ENCODE results near the gene KRT10. TPM values are rescaled to one million over a fixed set of nuclear protein-coding genes. Genes with fewer than 3 reads are reported as not detected.

Gene KRT10
- polyA plus RNA-seq, 1 of the 3 experiments (the other 2 are of a cell fraction) = 31.6 TPM

DNA sequence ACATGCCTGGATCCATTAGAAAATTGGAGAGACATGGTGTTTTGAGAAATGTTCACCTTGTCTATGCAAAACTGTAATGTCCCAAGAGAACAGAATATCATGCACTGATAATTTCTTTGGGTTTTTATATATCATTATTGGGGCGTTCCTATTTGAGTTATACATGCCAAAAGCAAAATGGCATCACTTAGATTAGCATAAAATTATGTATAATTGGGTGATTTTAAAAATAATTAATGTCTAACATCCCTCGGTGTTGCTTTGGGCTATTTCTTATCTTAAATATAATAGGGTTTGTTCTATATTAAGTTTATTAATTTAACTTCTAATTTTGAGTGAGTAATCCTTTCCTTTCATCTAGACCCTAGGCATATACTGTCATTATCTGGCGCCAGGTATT lies 22.6 kb downstream of the KRT10 start, which contains the start of gene KRT28:
Gene KRT28 (minus strand): TSS at position 101 of the 400 bp plus-strand sequence. CDS start 66 bp downstream, at position 35.
- 12% methylated on average over 3 of the region's 3 CpGs for WGBS (ENCODE audit: low lambda C conversion rate)
- CTCF ChIA-PET = no interaction called here

DNA sequence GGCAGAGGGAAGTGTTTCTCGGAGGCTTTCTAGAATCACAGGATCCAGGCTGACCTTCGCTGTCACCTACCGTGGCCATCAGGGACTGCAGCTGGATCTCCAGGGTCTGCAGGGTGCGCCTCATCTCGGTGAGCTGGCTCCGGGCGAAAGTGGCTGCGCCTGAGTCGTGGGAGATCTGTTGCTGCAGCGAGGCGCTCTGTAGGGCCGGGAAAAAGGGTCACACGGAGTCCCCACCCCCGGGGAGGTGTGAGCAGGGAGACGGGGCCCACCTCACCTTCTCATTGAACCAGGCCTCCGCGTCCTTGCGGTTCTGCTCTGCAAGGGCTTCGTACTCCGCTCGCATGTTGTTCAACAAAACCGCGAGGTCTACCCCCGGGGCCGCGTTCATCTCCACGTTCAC lies 25.6 kb downstream of the KRT10 start:
- Histone ChIP-seq H3K4me1 (ENCODE audit: control insufficient read depth in 1 of 2, insufficient read depth in 2 of 2, low read depth in 1 of 2, low read length in 1 of 2) (no peaks in the 10 kb centered on the region), H4K20me1 (ENCODE audit: insufficient read depth) (no peaks in the 10 kb centered on the region), H3K4me2 (no peak overlapping the region), H3K9me3 (no peaks in the 10 kb centered on the region), H2AFZ (ENCODE audit: low read depth) (no peak overlapping the region), H3K9me2 (no peaks in the 10 kb centered on the region), H3F3A (replicated peaks; ENCODE audit: insufficient read depth) (no peaks in the 10 kb centered on the region), H3K27me3 (ENCODE audit: insufficient read depth) (peaks cover 68% of the 10 kb centered on the region), H3K9ac (no peak overlapping the region), H3K27ac (ENCODE audit: low read depth in 2 of 2, low read length in 1 of 2) (no peak overlapping the region), H3K36me3 (replicated peaks in 1 of 2; ENCODE audit: control insufficient read depth in 1 of 2, insufficient read depth in 2 of 2, low read length in 1 of 2) (no peaks in the 10 kb centered on the region), H3K79me2 (ENCODE audit: insufficient read depth) (no peaks in the 10 kb centered on the region), H3K4me3 (ENCODE audit: low read depth in 2 of 2, low read length in 1 of 2) (no peak overlapping the region)
- CTCF ChIA-PET = interaction anchor here (0.7 to 2.6 kb wide), 5 partner anchors 169 to 870 kb away, joined by 3 to 9 read pairs (median 3); no protein-coding TSS in a partner anchor
- 61% methylated on average over 8 of the region's 27 CpGs for WGBS (ENCODE audit: low lambda C conversion rate)
- POLR2A ChIA-PET = interaction anchor here (0.6 kb wide), 1 partner anchor 951 kb away, joined by 7 read pairs; no protein-coding TSS in a partner anchor
- DNase-seq = no peak
- TF ChIP-seq TAF1 (IDR thresholded peaks at IDR 0.05; ENCODE audit: borderline replicate concordance, low read depth, low read length) = no peak
- TF ChIP-seq, protein P1, sequence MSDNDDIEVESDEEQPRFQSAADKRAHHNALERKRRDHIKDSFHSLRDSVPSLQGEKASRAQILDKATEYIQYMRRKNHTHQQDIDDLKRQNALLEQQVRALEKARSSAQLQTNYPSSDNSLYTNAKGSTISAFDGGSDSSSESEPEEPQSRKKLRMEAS (IDR thresholded peaks at IDR 0.05; ENCODE audit: low read depth) = no peak
- TF ChIP-seq, protein P2, sequence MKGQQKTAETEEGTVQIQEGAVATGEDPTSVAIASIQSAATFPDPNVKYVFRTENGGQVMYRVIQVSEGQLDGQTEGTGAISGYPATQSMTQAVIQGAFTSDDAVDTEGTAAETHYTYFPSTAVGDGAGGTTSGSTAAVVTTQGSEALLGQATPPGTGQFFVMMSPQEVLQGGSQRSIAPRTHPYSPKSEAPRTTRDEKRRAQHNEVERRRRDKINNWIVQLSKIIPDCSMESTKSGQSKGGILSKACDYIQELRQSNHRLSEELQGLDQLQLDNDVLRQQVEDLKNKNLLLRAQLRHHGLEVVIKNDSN (IDR thresholded peaks at IDR 0.05; ENCODE audit: borderline replicate concordance, low read depth) = no peak
- TF ChIP-seq RCOR1 (IDR thresholded peaks at IDR 0.05; ENCODE audit: low read length) = no peak
- TF ChIP-seq EZH2phosphoT487 (IDR thresholded peaks at IDR 0.05; ENCODE audit: borderline replicate concordance, low read depth) = no peak
- TF ChIP-seq SIN3A (IDR thresholded peaks at IDR 0.05; ENCODE audit: borderline replicate concordance, low read depth, low read length) = no peak
- TF ChIP-seq, protein P3, sequence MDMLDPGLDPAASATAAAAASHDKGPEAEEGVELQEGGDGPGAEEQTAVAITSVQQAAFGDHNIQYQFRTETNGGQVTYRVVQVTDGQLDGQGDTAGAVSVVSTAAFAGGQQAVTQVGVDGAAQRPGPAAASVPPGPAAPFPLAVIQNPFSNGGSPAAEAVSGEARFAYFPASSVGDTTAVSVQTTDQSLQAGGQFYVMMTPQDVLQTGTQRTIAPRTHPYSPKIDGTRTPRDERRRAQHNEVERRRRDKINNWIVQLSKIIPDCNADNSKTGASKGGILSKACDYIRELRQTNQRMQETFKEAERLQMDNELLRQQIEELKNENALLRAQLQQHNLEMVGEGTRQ (IDR thresholded peaks at IDR 0.05; ENCODE audit: borderline replicate concordance, low read depth, low read length) = no peak
- TF ChIP-seq NFIC (IDR thresholded peaks at IDR 0.05; ENCODE audit: borderline replicate concordance) = no peak
- TF ChIP-seq, protein P4, sequence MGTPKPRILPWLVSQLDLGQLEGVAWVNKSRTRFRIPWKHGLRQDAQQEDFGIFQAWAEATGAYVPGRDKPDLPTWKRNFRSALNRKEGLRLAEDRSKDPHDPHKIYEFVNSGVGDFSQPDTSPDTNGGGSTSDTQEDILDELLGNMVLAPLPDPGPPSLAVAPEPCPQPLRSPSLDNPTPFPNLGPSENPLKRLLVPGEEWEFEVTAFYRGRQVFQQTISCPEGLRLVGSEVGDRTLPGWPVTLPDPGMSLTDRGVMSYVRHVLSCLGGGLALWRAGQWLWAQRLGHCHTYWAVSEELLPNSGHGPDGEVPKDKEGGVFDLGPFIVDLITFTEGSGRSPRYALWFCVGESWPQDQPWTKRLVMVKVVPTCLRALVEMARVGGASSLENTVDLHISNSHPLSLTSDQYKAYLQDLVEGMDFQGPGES (IDR thresholded peaks at IDR 0.05; ENCODE audit: low read depth, low read length) = no peak
- no peak for TF ChIP-seq GATA2 (CRISPR knock-in tag; IDR thresholded peaks at IDR 0.05)
- TF ChIP-seq JUND (IDR thresholded peaks at IDR 0.05) = no peak

More for the DNA sequence above, 22.6 kb downstream of the KRT10 start, which contains the start of gene KRT28:
- Histone ChIP-seq H4K20me1 (ENCODE audit: insufficient read depth) (no peaks in the 10 kb centered on the region), H3K27ac (ENCODE audit: low read depth in 2 of 2, low read length in 1 of 2) (no peak within 1 kb of the TSS), H3K4me1 (ENCODE audit: control insufficient read depth in 1 of 2, insufficient read depth in 2 of 2, low read depth in 1 of 2, low read length in 1 of 2) (peaks cover 0 to 2% of the 10 kb centered on the region in 2 experiments; a peak in 1 of 4 replicates), H3K36me3 (replicated peaks in 1 of 2; ENCODE audit: control insufficient read depth in 1 of 2, insufficient read depth in 2 of 2, low read length in 1 of 2) (no peaks in the 10 kb centered on the region), H3K4me3 (ENCODE audit: low read depth in 2 of 2, low read length in 1 of 2) (no peak within 1 kb of the TSS), H3K9me3 (no peaks in the 10 kb centered on the region), H3K9me2 (no peaks in the 10 kb centered on the region), H3K9ac (no peak within 1 kb of the TSS), H2AFZ (ENCODE audit: low read depth) (no peak within 1 kb of the TSS), H3K27me3 (ENCODE audit: insufficient read depth) (peaks cover 55% of the 10 kb centered on the region), H3F3A (replicated peaks; ENCODE audit: insufficient read depth) (no peaks in the 10 kb centered on the region), H3K79me2 (ENCODE audit: insufficient read depth) (no peaks in the 10 kb centered on the region), H3K4me2 (no peak within 1 kb of the TSS)
- POLR2A ChIA-PET = no interaction called here
- TF ChIP-seq RCOR1 (IDR thresholded peaks at IDR 0.05; ENCODE audit: low read length) (no peak), ELF1 (IDR thresholded peaks at IDR 0.05) (no peak), FOSL2 (IDR thresholded peaks at IDR 0.05; ENCODE audit: borderline replicate concordance, low read depth) (no peak), JUND (IDR thresholded peaks at IDR 0.05) (no peak), EP300 (IDR thresholded peaks at IDR 0.05; ENCODE audit: borderline replicate concordance in 1 of 2, low read depth in 1 of 2, low read length in 1 of 2) (no peak), CHD2 (IDR thresholded peaks at IDR 0.05; ENCODE audit: low read length, partially characterized antibody) (no peak), GATA2 (CRISPR knock-in tag; IDR thresholded peaks at IDR 0.05) (no peak), RFX5 (IDR thresholded peaks at IDR 0.05; ENCODE audit: low read length) (no peak), RXRA (IDR thresholded peaks at IDR 0.05; ENCODE audit: borderline replicate concordance, low read depth) (no peak), SIN3A (IDR thresholded peaks at IDR 0.05; ENCODE audit: borderline replicate concordance, low read depth, low read length) (no peak), EZH2phosphoT487 (IDR thresholded peaks at IDR 0.05; ENCODE audit: borderline replicate concordance, low read depth) (no peak), YY1 (IDR thresholded peaks at IDR 0.05; ENCODE audit: low read depth) (no peak)
- TF ChIP-seq, protein P4 (IDR thresholded peaks at IDR 0.05; ENCODE audit: low read depth, low read length) = no peak
- TF ChIP-seq, protein P2 (IDR thresholded peaks at IDR 0.05; ENCODE audit: borderline replicate concordance, low read depth) = no peak
- TF ChIP-seq, protein P3 (IDR thresholded peaks at IDR 0.05; ENCODE audit: borderline replicate concordance, low read depth, low read length) = no peak
- no peak for DNase-seq

All from SK-N-SH (cell line).